Measurements from ENCODE around the gene PPM1G.
"Not testable (repeated sequence)": the region's sequence is repeated elsewhere in the genome, so short reads cannot be mapped to it uniquely, and the experiment has no call there.

Gene PPM1G

DNA sequence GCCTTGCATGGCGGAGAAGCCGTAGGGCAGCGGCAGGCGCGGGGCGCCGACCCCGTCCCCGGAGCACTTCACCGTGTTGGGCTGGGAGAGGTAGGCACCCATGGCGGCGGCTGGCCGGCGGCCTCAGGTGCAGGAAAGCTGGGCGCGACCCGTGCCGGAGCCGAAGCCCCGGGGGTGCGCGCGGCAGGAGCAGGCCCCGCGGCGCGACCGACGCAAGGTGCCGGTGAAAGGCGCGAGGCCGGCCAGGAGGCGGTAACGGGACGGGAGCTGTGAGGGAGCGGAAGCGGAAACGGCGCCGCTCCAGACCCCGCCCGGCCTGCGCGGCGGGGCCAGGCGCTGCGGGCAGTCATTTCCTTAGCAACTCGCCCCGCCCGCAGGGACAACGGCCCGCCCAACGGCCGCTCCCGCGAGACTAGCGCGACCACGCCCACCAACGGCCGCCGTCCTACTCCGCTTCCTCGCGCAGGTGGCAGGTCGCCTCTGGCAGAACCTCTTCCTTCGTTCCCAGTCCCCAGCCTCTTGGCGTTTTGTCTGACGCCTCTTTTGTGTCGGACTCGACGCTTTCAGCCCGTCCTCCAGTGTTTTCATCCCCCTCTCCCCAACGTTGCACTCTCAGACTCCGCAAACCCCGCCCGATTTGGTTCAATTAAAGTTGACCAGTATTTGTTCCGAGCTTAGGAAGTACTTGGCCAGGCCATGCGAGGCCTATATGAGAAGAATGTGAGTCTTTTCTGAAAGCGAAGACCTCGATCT is at the start of gene PPM1G:
Gene PPM1G (minus strand): TSS at position 271 of the 753 bp plus-strand sequence. CDS start 169 bp downstream, at position 102.
- in situ Hi-C loops (cut with HindIII; ENCODE audit: low pct_ligation_motif_present, low pct_unique_long_range_greater_than_20kb, low sequenced_read_pairs): no loop called here
- DNase-seq: peak; percentile 97

GRCh38 chr2:27453968-27454367 is 44.6 kb upstream of the PPM1G start:
- in situ Hi-C loops (cut with HindIII; ENCODE audit: low pct_ligation_motif_present, low pct_unique_long_range_greater_than_20kb, low sequenced_read_pairs): no loop called here
- no peak for DNase-seq

DNA sequence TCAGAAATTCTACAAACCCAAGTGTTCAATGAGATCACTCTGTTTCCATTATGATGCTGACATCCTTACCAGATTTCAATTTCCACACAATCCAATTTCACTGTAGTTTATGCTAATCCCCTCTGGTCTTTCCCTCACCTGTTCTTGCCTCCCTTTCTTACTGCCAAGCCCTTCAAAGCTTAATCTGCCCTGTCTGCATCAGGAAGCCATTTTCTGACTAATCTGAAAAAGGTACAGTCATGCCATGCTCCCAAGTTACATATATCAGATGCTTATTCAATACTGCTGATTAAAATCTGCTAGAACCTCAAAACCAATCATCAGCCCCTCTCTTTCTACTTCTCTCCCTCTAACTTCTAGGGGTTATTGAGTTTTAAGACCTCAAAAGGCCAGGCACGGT is 41.7 kb upstream of the PPM1G start:
- in situ Hi-C loops (cut with HindIII; ENCODE audit: low pct_ligation_motif_present, low pct_unique_long_range_greater_than_20kb, low sequenced_read_pairs): no loop called here

GRCh38 chr2:27448381-27448780 is 39.0 kb upstream of the PPM1G start:
- in situ Hi-C loops (cut with HindIII; ENCODE audit: low pct_ligation_motif_present, low pct_unique_long_range_greater_than_20kb, low sequenced_read_pairs): no loop called here
- no peak for DNase-seq

More for the DNA sequence above, 41.7 kb upstream of the PPM1G start:
- DNase-seq: no peak

DNA sequence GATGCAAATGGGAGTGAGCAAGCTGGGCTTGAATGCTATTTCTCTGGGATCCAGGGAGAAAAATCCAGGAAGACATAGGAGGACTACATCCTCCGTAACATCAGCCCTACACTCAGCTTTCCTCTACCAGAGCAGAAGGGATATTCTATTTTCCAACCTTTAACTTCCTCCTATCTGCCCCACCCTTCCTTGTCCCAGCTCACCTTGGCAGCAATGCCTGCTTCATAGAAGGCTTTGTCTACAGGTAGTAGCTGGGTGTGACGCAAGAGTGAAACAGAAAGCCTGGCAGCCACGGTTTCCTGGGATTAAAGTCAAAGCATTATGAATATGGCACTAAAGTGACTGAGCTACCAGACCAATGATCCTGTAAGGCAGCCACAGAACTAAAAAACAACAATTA is 36.7 kb upstream of the PPM1G start:
- DNase-seq: no peak
- in situ Hi-C loops (cut with HindIII; ENCODE audit: low pct_ligation_motif_present, low pct_unique_long_range_greater_than_20kb, low sequenced_read_pairs): no loop called here

DNA sequence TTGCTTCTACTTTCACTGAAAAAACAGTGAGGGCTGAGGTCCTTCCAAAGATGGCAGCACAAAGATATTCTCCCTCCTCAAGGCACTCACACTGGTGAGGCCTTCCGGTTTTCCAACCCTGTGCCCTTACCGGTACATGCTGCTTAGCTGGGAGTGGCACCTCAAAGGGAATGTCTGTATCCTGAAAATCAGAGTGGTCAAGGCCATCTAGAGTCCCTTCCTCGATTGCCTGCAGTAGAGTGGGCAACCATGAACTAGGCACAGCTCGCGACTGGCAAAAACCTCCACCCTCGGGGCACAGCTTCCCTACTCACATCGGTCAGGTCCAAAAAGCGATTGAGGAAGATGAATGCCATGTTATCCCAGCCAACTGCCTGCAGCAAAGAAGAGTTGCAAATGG is 36.2 kb upstream of the PPM1G start:
- in situ Hi-C loops (cut with HindIII; ENCODE audit: low pct_ligation_motif_present, low pct_unique_long_range_greater_than_20kb, low sequenced_read_pairs): no loop called here
- DNase-seq: no peak

DNA sequence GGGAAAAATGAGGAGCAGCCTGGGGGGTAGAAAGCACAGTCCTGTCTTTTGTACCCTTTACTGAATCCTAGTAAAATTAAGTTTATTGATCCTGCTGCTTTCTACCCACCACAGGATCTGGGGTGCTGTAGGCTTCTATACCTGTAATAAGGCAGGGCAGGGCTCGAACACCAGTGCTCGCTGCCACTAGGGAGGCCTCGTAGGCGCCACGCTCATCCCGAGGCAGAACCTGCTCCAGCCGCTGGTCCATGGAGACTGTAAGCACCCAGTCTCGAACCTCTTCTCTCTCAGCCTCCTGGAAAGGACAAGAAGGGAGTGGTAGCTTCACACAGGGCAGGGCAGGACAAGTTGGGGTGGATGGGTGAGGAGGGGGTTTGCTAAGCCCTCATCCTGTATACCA is 35.8 kb upstream of the PPM1G start:
- DNase-seq: no peak
- in situ Hi-C loops (cut with HindIII; ENCODE audit: low pct_ligation_motif_present, low pct_unique_long_range_greater_than_20kb, low sequenced_read_pairs): no loop called here

DNA sequence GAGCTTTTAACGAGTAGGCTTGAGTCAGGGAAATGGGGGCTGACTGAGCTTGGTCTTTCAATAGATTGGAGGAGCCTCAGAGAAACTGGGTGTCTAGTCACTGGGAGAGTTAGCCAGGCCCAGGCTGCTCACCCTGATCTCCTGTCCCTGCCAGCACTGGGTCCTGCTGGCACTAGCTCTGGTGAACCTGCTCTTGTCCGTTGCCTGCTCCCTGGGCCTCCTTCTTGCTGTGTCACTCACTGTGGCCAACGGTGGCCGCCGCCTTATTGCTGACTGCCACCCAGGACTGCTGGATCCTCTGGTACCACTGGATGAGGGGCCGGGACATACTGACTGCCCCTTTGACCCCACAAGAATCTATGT is 33.5 kb upstream of the PPM1G start:
- in situ Hi-C loops (cut with HindIII; ENCODE audit: low pct_ligation_motif_present, low pct_unique_long_range_greater_than_20kb, low sequenced_read_pairs): no loop called here
- DNase-seq: no peak

DNA sequence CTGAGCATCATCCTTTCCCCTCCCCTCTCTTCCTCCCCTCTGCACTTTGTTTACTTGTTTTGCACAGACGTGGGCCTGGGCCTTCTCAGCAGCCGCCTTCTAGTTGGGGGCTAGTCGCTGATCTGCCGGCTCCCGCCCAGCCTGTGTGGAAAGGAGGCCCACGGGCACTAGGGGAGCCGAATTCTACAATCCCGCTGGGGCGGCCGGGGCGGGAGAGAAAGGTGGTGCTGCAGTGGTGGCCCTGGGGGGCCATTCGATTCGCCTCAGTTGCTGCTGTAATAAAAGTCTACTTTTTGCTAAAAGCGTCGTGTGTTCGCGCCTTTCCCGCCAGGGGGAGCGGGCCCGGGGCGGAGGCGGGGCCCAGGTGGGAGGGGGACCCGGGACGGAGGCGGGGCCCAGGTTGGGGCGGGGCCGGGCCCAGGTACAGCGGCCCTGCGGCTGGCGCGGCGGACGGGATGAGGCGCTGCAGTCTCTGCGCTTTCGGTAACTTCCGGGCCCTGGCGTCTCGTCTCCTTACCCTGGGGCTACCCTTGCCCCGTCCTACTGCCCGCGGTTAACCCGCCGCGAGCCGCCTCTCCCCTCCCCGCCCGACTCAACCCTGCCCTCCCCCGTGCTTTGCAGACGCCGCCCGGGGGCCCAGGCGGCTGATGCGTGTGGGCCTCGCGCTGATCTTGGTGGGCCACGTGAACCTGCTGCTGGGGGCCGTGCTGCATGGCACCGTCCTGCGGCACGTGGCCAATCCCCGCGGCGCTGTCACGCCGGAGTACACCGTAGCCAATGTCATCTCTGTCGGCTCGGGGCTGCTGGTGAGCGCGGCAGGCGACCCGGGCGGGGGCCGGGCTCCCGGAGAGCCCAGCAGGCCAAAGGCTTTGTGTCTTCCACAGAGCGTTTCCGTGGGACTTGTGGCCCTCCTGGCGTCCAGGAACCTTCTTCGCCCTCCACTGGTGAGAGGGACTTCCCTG is 32.8 kb upstream of the PPM1G start, which contains the start of gene KRTCAP3:
Gene KRTCAP3 (plus strand): TSS at position 424 of the 962 bp plus-strand sequence. CDS start 32 bp downstream, at position 456.
- in situ Hi-C loops (cut with HindIII; ENCODE audit: low pct_ligation_motif_present, low pct_unique_long_range_greater_than_20kb, low sequenced_read_pairs): no loop called here
- DNase-seq: no peak

- in situ Hi-C loops (cut with HindIII; ENCODE audit: low pct_ligation_motif_present, low pct_unique_long_range_greater_than_20kb, low sequenced_read_pairs): no loop called here
- DNase-seq: no peak
Observed at GRCh38 chr2:27441226-27441926, 32.0 kb upstream of the PPM1G start.

- in situ Hi-C loops (cut with HindIII; ENCODE audit: low pct_ligation_motif_present, low pct_unique_long_range_greater_than_20kb, low sequenced_read_pairs): no loop called here
Observed at GRCh38 chr2:27435628-27436027, 26.2 kb upstream of the PPM1G start.

DNA sequence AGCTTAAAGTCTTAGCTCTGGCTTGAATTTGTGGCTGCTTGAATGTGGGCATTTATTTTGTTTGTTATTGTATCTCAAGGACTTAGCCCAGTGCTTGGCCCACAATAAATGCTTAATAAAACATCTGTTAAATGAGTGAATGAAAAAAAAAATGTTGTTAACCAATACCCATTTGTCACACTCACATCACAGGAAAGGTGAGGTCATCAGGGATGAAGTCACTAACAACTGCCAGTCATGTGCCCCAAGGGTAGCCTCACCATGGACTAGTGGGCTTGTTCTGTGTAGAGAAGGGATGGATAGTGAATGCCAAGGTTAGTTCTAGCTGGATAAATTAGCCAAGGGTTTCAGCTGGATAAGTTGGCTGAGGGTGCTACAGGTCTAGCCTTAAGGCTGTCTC is 22.0 kb upstream of the PPM1G start:
- in situ Hi-C loops (cut with HindIII; ENCODE audit: low pct_ligation_motif_present, low pct_unique_long_range_greater_than_20kb, low sequenced_read_pairs): no loop called here
- peak; percentile 42 for DNase-seq

More at GRCh38 chr2:27435628-27436027, 26.2 kb upstream of the PPM1G start:
- no peak for DNase-seq

DNA sequence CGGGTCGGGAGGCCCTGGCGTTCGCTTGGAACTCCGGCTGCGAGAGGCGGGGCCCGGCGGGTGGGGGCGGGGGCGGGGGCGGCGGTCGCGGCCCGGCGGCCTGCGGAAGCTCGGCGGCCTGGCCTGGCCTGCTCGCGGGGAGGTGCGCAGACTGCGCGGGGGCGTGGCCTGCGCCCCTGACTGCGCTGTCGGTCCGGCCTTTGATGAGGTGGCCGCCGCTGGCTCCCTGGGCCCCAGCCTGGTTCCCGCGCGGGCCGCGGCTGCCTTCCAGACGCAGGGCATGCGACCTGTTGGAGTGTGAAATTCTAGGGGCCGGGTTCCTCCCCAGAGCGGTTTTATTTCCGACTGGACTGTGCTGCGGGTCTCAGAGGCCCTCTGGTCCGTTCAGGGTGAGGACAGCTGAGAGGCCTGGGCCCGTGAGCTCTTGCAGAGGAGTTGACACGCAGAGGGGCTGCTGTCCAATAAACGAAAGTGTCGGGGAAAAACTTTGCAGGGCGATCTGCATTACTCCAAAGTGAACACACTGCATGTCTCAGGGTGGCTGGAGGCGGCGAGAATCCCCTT is 19.7 kb upstream of the PPM1G start:
- in situ Hi-C loops (cut with HindIII; ENCODE audit: low pct_ligation_motif_present, low pct_unique_long_range_greater_than_20kb, low sequenced_read_pairs): no loop called here
- peak; percentile 90 for DNase-seq

DNA sequence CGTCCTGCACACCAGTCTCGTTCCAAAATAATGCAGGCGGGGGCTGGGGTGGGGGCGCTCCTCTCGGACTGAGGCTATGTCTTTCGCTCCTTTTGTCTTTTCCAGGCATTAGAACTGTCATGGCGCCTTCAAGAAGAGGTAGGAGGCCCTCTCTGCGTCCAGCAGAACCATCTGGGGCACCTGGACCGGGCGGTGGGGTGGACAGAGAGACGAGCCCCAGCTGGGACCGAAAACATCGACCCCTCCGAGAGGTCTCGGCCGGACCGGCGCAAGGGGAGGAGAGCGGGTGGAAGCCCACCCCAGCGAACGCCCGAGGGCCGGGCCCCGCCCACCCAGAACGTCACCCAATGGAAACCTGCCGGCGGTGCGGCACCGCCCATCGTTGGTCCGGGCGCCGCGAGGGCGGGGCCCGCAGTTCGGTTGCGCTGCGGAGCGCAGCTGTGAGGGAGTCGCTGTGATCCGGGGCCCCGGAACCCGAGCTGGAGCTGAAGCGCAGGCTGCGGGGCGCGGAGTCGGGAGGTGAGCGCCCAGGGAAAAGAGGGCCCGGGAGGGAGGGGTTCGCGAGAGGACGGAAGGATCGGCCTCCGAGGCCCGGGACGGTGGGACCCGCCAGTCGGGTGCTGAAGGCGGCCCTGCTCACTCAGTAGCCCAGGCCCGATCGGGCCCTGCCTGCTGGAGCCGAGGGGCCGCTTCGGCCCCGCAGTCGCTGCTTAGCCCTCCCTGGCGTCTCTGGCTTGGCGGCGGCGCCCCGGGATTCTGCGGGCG is 19.0 kb upstream of the PPM1G start, which contains the start of gene NRBP1:
Gene NRBP1 (plus strand): TSS at position 419 of the 765 bp plus-strand sequence. CDS start 4,643 bp downstream, outside the sequence.
- in situ Hi-C loops (cut with HindIII; ENCODE audit: low pct_ligation_motif_present, low pct_unique_long_range_greater_than_20kb, low sequenced_read_pairs): no loop called here
- DNase-seq: peak; percentile 90

DNA sequence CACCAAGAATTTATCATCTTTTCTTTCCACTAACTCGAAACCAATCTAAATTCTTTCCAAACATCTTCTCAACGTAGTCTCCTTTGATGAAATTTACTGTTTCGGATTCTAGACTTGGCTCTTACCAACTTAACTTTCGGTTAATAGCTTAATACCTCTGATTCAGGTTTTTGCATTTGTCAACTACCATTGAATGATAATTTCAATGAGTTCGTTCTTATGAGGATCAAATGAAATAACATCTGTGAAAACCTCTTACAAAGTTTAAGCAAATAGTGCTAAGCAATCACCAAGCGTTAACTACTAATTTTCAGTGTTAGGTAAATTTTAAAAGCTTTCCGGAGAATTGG is 18.4 kb upstream of the PPM1G start:
- in situ Hi-C loops (cut with HindIII; ENCODE audit: low pct_ligation_motif_present, low pct_unique_long_range_greater_than_20kb, low sequenced_read_pairs): no loop called here
- DNase-seq: no peak

- DNase-seq; in situ Hi-C loops (cut with HindIII; ENCODE audit: low pct_ligation_motif_present, low pct_unique_long_range_greater_than_20kb, low sequenced_read_pairs): not testable (repeated sequence)
Observed at GRCh38 chr2:27425039-27425438, 15.6 kb upstream of the PPM1G start.

DNA sequence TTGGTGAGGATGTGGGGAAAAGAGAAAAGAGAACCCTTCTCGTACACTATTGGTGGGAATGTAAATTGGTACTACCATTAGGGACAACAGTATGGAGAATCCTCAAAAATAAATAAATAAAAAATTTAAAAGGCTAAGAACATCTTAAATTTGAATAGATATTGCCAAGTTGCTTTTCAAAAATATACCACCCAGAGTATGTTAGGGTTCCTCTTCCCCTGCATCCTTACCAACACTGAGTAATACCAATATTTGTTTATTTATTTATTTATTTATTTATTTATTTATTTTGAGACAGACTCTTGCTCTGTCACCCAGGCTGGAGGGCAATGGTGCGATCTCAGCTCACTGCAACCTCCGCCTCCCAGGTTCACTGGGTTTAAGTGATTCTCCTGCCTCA is 13.6 kb upstream of the PPM1G start:
- in situ Hi-C loops (cut with HindIII; ENCODE audit: low pct_ligation_motif_present, low pct_unique_long_range_greater_than_20kb, low sequenced_read_pairs): no loop called here
- no peak for DNase-seq

Data from ACHN (cell line).